ENCODE data around the gene DUT. TPM values are rescaled to one million over a fixed set of nuclear protein-coding genes. Genes with fewer than 3 reads are reported as not detected.

The DUT gene
- total RNA-seq, 1 donor from 2014 or later = 140 TPM

Other genes with a start within 250 kb of the DUT start
- gene SLC24A5, start 210.4 kb upstream of the DUT start, total RNA-seq = not detected in 2 replicates
- gene MYEF2, start 153.1 kb upstream of the DUT start, total RNA-seq = 21.9 and 29.1 TPM in 2 replicates
- not detected in 2 replicates for gene CTXN2, start 139.8 kb upstream of the DUT start, total RNA-seq
- not detected in 2 replicates for gene SLC12A1, start 125.1 kb upstream of the DUT start, total RNA-seq

All from glomerular endothelial cell (primary cell).